HG02763 (cell line): ENCODE measurements around the gene FAAH.

Experiments
- ATAC-seq: cut with Tn5 transposase; IDR thresholded peaks from one replicate; pipeline ENCODE4 v1.9.1; 2021; ENCODE audit warnings: mild to moderate bottlenecking, moderate library complexity; ENCODE audit not compliant: unreplicated experiment

FAAH gene

GRCh38 chr1:46448109-46448911 lies 54.2 kb downstream of the FAAH start:
- ATAC-seq: no peak

- no peak for ATAC-seq
Observed at GRCh38 chr1:46449223-46450159, 55.4 kb downstream of the FAAH start.

- ATAC-seq: no peak
Observed at GRCh38 chr1:46450160-46450517, 56.0 kb downstream of the FAAH start.

- no peak for ATAC-seq
Observed at GRCh38 chr1:46451948-46452930, 58.1 kb downstream of the FAAH start.

- no peak for ATAC-seq
Observed at GRCh38 chr1:46452931-46453325, 58.8 kb downstream of the FAAH start.

- ATAC-seq: no peak
Observed at GRCh38 chr1:46453449-46453848, 59.3 kb downstream of the FAAH start.

- ATAC-seq: no peak
Observed at GRCh38 chr1:46455951-46456350, 61.8 kb downstream of the FAAH start.

GRCh38 chr1:46456411-46456963 lies 62.4 kb downstream of the FAAH start:
- no peak for ATAC-seq

GRCh38 chr1:46457178-46457577 lies 63.1 kb downstream of the FAAH start:
- no peak for ATAC-seq

- no peak for ATAC-seq
Observed at GRCh38 chr1:46458190-46458589, 64.1 kb downstream of the FAAH start.

GRCh38 chr1:46458846-46459245 lies 64.7 kb downstream of the FAAH start:
- ATAC-seq: no peak

GRCh38 chr1:46459315-46459714 lies 65.2 kb downstream of the FAAH start:
- no peak for ATAC-seq

- no peak for ATAC-seq
Observed at GRCh38 chr1:46461017-46461808, 67.1 kb downstream of the FAAH start.

- ATAC-seq: no peak
Observed at GRCh38 chr1:46461809-46462448, 67.8 kb downstream of the FAAH start.
